HepG2 (cell line): Measurements from ENCODE around the gene JSRP1. TPM values are rescaled to one million over a fixed set of nuclear protein-coding genes. Genes with fewer than 3 reads are reported as not detected.

Source experiments
- PRDM10 ChIP-seq: sonication (generic); formaldehyde crosslinking; IDR thresholded peaks from 2 replicates; pipeline ENCODE4 v1.4.0; 2020; ENCODE audit warnings: low read depth, missing genetic modification reagents
- RXRB ChIP-seq: IDR thresholded peaks from 2 replicates; pipeline ENCODE4 v1.6.1; 2016; ENCODE audit warnings: borderline replicate concordance, missing genetic modification reagents, missing compliant biosample characterization
- SKIL ChIP-seq: sonication (generic); formaldehyde crosslinking; IDR thresholded peaks from 2 replicates; pipeline ENCODE4 v1.8.0; 2022; ENCODE audit warnings: missing genetic modification reagents, mild to moderate bottlenecking, moderate library complexity, borderline replicate concordance
- TIGD3 ChIP-seq: sonication (generic); formaldehyde crosslinking; IDR thresholded peaks from 2 replicates; pipeline ENCODE4 v1.5.1; 2020; ENCODE audit warnings: mild to moderate bottlenecking, missing genetic modification reagents, borderline replicate concordance
- ZFP36 ChIP-seq: fragments of 150-350 bp; IDR thresholded peaks from 2 replicates; pipeline ENCODE4 v1.6.1; 2018; ENCODE audit warnings: borderline replicate concordance, low read length, low read depth; ENCODE audit not compliant: partially characterized antibody
- ZFYVE20 ChIP-seq: sonication (generic); formaldehyde crosslinking; IDR thresholded peaks from 2 replicates; pipeline ENCODE4 v1.8.0; 2023; ENCODE audit warnings: low read depth, mild to moderate bottlenecking, moderate library complexity, missing genetic modification reagents, borderline replicate concordance
- ZNF142 ChIP-seq: sonication (generic); formaldehyde crosslinking; IDR thresholded peaks from 2 replicates; pipeline ENCODE4 v1.4.0; 2020; ENCODE audit warnings: missing genetic modification reagents
- ZNF160 ChIP-seq: sonication (generic); formaldehyde crosslinking; IDR thresholded peaks from 2 replicates; pipeline ENCODE4 v1.8.0; 2022; ENCODE audit warnings: mild to moderate bottlenecking, inconsistent platforms, missing genetic modification reagents
- ZNF280B ChIP-seq: sonication (generic); formaldehyde crosslinking; IDR thresholded peaks from 2 replicates; pipeline ENCODE4 v1.5.0; 2020; ENCODE audit warnings: missing genetic modification reagents, mild to moderate bottlenecking, borderline replicate concordance
- ZNF451 ChIP-seq: sonication (generic); formaldehyde crosslinking; IDR thresholded peaks from 2 replicates; pipeline ENCODE4 v1.5.0; 2020; ENCODE audit warnings: mild to moderate bottlenecking, missing genetic modification reagents
- polyA plus RNA-seq, 8 experiments: library from polyadenylated mRNA; depleted of rRNA in 3 of 8; stranded (reverse) in 7 of 8; unstranded in 1 of 8; fragments of >200 nt; fragmentation: Illumina TruSeq in 4 of 8; extraction: Trizol in 4 of 8; gene quantifications; 2 replicates each; pipeline versions ENCODE4 v1.2.1 to v1.2.3, GENCODE V29; 2011 to 2016; ENCODE audit warnings: low read depth in 4 of 8, missing spikeins in 1 of 8, mixed read lengths in 1 of 8; ENCODE audit not compliant: insufficient read depth in 1 of 8
- total RNA-seq, 5 experiments: library from RNA; depleted of rRNA; stranded (reverse); fragments of >200 nt; fragmentation: Illumina TruSeq; extraction: Trizol; gene quantifications; 2 replicates each; pipeline ENCODE4 v1.2.3, GENCODE V29; 2016; ENCODE audit warnings: low read depth in 1 of 5

Gene JSRP1
- total and polyA plus RNA-seq, 2 of the 13 experiments (the other 11 are each of a cell fraction or from before 2014, with no cell fraction given): 0.16 to 0.38 TPM

- peak; percentile 45; the same call in 1 of the 2 replicates for TF ChIP-seq PRDM10 (CRISPR knock-in tag)
- TF ChIP-seq ZNF280B (CRISPR knock-in tag): no peak; the same call in 1 of the 2 replicates
- TF ChIP-seq ZNF160 (CRISPR knock-in tag): no peak
- TF ChIP-seq SKIL: no peak
- 0 out of 2 replicates have a peak, but pooled peaks have one; percentile 25 for TF ChIP-seq ZNF142 (CRISPR knock-in tag)
- TF ChIP-seq ZFYVE20 (CRISPR knock-in tag): no peak
- TF ChIP-seq ZFP36: no peak
- TF ChIP-seq ZNF451: no peak
- TF ChIP-seq RXRB (CRISPR knock-in tag): 0 out of 2 replicates have a peak, but pooled peaks have one; percentile 53
- no peak for TF ChIP-seq TIGD3 (CRISPR knock-in tag)
Observed at GRCh38 chr19:2253106-2254063, 2.8 kb downstream of the JSRP1 start (continued).
